Stimulated activated naive CD4-positive, alpha-beta T cell (primary cell): ENCODE results near the gene PPP2R5A.
"Not testable (repeated sequence)": the region's sequence is repeated elsewhere in the genome, so short reads cannot be mapped to it uniquely, and the experiment has no call there.

Experiments used
- DNase-seq, 6 experiments: peaks; one replicate each; lab custom pipeline; 2025; lab: John Stamatoyannopoulos, UW

PPP2R5A gene

DNA sequence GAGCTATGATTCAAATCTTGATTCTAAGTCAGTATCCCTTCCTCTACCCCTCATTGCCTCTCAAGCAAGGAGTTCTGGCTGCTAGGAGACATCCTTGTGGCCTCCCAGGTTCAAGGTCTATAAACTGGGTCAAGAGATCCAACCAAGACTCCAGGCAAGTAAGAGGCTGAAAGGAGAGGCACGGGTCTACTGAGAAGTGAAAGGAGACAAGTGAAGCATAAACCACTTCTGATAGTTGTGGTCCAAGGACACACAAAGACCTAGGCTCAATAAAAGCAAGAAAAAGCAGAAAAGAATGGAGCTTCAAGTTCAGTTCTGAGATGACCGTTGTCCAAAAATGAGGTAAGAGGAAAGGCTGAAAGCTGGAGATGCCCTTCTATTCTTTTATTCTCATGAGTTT is 17.8 kb upstream of the PPP2R5A start:
- DNase-seq, result no peak

DNA sequence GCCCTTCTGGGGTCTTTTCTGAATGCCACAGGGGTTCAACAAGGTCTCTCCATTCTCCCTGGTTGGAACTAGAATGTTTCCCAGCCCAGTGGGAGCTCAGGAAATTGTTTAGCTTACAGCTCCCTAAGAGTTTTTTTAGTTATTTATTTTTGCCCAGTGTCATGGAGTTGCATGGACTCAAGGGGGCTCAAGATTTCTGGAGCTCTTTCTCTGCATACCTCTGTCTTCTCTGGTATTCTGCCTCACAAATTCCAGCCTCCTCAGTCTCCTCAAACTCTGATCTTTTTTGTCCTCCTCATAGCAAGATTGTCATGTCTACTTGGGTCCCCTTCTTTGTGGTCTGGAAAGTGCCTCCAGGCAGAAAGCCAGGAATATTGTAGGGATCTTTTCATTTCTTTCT is 15.9 kb upstream of the PPP2R5A start:
- no peak for DNase-seq

DNA sequence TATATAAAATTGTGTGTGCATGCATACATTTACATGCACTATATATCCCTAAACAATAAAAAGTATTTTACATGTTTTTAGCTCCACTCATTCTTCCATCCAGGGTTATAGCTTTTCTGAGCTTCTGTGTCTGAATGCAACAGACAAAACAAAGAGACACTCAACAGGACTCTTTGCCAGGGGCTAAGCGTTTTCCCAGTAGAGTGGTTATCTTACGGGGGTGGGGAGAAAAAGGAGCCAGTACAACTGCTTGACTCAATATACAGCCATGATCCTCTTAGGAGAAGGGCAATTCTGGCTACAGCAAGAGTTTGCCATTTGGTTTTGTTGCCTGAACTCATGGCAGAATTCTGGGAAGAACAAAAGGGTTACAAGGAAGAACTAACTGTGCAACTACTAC is 14.6 kb upstream of the PPP2R5A start:
- no peak for DNase-seq

DNA sequence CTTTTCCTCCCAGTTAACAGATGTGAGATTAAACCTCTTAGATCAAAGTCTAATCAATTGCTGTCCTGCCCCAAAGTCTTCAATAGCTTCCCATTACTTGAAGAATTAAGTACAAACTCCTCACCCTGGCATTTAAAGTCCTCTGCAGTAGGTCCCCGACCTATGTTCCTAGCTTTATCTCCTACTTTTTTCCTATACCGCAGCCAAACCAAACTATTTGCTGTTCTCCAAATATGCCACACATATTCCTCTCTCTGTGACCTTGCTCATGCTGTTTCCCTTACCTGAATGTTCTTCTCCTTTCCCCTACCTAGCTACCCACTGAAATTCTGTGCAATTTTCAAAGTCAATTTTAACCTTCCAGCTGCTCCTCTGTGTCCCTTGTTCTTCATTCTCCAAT is 14.0 kb upstream of the PPP2R5A start:
- DNase-seq, result no peak

DNA sequence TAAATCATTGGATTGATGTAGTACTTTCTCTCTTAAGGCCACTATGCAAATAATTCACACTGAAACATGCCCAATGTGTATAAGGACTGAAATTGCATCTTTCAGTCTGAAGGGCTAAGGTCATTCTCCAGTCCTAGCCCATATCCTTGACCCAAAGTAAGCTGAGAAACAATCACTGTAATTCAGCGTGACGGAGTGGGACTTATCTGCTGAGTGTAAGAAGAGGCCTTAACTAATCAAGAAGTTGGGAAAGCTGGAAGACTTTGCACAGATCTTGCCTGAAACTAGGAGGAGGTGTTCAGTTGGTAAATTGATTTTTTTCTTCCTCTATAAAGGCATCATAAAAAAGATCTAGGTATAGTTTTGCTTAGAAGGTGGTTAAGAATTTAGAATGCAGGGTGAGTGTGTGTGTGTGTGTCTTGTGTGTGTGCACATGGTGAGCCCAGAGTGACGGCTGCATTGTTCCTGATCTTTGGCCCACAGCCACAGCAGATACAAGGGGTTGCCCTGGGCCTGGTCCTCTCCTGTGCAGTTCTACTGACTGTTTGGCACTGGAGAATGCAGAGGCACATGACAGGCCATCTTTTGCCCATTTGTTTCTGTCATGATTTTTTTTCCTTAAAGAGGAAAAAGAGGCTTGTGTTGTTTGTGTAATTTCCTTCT is 13.3 kb upstream of the PPP2R5A start:
- DNase-seq, result no peak

DNA sequence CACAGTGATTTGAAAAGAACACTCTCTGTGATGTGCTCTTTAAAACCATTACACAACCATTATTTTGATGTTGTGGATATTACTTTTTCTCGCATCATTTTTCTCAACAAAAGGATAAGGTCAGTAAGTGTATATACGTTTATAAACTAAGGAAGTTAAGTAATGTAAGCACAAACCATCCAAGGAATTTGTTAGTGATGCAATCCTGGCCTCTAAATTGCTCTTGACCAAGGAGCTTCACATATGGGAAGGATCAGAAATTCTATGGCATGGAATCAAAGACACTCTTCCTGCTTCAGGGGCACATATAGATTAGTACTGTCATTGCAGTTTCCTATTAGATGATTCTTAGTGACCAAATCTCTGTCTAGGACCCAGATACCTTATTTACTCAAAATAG is 3.6 kb upstream of the PPP2R5A start:
- DNase-seq, result no peak

DNA sequence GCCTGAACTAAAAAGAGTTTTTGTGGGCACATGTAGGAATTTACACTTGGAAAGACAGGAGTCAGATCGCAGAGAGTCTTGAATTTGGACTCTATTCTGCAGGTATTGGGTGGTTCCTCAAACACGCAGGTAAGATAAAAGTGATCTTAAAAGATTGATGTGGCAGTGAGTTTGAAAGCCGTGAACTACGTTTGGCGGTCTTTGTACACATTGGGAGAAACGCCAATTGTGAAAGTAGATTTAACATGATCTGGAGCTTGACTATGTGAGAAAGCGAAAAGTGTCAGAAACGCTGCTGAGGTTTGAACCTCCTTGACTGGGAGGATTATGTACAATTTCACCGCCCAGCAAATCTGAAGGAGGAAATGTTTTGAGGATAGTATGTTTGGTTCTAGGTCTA is 1.5 kb upstream of the PPP2R5A start:
- DNase-seq, result peak in 4 of 6 experiments; percentile 4 to 66 (median 52)

DNA sequence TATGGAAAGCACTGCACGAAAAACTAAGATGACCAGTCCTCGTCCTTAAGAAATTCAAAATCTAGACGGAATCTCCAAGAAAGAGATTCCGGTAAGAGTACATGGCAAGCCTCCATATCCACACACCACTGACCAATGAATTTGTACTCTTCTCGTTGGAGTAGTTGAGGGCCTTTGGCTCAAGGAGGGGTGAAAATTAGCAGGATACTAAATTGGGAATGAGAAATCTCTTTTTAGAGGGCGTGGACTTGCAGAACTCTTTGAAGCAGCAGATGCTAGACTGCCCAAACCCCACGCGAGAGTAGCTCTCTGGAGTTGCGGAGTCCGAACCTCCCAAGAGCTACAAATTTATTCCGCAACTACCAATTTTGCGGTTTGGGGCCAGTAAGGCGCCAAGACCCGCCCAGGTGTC is 872 bp upstream of the PPP2R5A start:
- DNase-seq, result no peak

DNA sequence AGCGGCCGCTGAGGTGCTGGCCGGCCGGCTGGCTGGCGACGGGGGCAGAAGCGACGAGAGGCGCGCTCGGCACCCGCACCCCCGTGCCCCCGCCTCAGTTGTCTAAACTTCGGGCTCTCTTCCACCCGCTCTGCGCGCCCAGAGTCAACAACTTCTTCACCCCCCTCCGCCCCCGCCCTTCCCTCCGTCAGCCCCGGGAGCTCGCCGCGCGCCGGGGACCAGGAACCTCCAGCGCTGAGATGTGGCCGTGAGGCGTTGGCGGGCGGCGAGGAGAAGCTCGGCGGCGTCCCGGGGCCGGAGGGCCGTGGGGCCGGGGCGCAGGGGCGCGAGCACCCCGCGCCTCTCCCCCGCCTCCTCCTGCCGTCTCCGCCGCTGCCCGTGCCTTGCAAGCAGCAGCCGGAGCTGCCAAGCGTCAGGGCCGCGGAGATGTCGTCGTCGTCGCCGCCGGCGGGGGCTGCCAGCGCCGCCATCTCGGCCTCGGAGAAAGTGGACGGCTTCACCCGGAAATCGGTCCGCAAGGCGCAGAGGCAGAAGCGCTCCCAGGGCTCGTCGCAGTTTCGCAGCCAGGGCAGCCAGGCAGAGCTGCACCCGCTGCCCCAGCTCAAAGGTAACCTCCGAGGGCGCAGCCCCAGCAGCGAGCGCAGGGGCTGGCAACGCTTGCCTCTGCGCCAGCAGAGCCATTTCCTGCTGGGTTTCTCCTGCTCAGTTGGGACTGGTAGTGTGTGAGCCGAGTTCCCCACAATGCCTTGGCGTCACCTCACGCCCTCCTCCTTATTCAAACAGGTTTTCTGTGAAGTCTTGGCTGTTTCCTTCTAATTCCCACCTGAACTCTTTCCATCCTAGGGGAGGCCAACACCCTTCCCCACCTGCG is 710 bp downstream of the PPP2R5A start:
- DNase-seq, result peak; percentile 58 to 91 (median 80)

DNA sequence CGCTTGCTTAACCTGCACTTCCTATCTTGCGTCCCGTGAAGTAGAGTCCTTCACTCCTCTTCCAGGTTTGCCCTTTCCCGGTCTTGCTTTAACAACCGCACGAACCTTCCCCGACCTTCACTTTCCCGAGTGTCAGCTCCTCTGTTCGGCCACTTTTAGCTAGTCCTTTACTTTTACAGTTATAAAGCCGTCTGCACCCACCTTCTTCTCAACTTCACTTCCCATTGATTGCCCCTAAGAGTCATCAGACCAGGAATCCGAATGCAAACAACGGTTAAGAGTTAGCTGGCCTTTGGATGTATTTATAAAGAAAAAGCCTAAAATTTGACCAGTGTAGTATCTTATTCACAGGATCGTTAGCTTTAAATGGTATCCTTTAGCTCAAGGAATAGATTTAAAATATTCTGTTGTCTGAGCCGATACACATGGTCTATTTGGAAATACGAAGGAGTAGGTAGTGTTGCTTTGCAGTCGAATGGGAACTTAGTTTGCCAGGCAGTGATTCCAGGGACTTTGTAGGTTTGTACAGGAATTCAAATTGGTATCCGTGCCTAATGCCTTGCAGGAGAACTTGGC is 1.4 kb downstream of the PPP2R5A start:
- peak in 1 of 6 experiments; percentile 39 for DNase-seq

DNA sequence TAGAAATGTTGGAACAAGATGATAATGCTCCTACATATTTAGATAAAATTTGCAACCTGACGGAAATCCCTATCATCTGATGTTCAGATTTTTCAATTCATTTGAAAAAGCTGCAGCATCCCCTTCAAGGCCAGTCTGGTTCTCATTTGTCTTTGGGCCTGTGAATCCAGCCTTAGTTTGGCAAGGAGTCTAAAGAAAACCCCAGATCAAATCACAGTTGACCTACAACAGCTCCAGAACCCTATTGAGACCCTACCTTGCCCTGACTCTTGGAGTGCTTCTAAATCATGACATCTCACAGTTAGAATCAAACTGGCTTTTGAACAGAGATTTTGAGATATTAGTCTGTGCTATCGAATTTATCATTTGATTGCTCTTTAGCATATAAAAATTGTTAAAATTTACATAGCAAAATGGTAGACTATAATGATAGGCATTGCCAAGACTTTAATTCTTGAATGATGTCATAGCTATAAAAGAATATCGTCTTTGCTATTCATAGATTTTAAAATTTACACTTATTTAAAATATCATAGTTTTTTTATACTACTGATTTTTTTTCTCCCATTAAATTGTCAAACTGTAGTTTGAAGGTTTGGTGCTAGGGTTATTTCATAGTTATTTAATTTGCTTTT is 2.2 kb downstream of the PPP2R5A start:
- no peak for DNase-seq

DNA sequence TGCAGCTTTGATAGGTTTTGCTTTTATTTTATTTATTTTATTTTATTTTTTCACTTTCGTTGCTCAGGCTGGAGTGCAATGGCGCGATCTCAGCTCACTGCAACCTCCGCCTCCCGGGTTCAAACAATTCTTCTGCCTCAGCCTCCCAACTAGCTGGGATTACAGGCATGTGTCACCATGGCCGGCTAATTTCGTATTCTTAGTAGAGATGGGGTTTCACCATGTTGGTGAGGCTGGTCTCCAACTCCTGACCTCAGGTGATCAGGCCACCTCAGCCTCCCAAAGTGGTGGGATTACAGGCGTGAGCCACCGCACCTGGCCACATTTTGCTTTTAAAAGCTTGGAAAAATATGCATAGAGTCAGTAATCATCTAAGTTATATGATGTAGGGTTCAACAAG is 2.8 kb downstream of the PPP2R5A start:
- DNase-seq, result not testable (repeated sequence)

DNA sequence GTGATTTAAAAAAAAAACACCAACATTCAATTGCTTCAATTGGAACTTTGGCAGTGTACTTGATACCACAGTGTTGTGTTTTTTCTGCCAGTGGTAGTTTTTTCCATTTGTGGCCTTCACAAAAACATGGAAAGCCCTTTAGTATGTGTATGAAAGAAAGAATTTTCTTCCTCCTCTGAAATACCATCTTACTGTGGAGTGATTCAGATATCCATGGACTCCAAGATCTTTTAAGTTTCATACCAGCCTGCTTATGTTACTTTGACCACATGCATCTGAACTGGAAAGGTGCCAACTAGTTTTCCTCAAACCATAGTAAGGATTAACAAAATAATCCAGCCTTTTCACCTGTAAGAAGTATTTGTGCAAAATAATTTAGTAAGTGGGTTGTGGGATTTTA is 3.4 kb downstream of the PPP2R5A start:
- DNase-seq, result no peak

DNA sequence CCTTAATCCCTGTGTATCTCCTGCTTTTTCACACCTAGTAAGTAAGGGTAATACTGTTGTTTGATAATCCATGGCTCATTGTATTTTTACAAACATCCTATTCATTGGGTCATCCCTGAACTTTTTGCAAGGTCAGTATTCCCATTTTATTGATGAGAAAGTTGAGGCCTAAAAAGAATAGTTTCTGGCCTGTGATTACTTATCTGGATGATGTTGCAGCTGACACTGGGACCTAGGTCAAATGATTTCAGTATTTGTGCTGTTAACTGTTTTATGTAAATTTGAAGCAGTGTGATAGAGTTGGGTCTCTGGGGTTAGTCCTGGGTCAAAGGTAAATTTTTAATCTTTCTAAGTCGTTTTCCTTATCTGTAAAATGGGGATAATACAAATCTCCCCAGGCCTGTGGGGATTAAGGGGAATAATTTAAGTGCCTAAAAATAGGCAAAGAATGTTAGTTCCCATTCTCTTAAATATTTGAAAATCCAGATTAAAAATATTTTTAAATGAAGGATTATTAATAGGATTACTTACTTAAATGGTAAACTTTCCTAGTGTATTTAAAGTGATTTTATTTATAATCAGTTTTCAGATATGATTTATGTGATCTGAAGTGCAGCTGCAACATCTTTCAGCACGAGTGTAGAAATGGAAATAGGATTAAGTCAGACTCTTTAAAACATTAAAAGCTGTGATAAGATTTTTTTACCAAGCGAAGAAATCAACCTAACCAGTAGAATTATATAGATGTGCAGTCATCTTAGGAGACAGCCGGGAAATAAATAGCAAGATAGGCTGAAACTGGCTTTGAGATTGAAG is 4.3 kb downstream of the PPP2R5A start:
- DNase-seq, result no peak

DNA sequence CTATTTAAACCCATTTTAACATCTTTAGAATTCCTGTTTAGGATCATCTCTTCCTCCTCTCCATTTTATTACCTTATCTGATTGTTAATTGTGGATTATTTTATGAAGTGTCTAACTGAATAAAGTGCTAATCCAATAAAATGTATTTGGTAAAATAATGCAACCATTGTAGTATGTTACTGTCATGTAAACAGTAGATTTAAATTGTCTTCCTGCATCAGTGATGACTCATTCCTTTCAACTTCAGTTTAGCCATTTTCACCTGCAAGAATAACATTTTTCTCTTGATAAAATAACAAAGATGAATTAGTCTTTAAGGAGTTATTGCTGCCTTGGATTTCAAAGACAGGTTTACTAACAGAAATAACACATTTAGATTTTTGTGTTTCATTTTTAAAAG is 5.4 kb downstream of the PPP2R5A start:
- no peak for DNase-seq

DNA sequence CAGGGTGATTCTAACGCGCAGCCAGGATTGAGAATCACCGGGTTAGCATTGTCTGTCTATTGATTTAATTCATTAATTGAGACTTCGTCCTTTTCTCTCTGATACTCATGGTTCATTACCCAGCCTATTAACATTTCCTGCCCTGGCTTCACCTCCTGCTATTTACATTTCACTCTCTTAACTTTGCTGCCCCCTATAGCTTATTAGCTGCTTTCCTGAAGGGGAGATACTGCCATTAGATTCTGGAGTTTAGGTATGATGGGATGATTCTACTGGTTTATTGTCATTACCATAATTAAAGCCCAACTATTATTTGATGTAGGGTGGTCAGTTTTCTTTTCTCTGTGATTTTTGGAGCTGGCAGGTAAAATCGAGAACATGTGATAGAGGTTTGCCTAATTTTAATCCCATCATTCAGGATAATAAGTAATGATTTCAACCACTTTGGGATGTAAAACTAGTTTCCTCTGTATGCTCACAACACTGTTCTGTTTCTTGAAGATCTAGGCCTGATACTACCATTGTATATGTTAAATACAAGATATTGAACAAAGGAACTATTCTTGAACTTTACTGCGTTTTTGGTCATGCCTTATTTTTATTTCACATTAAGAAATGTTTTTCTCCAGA is 6.4 kb downstream of the PPP2R5A start:
- peak in 3 of 6 experiments; percentile 9 to 47 (median 44) for DNase-seq

DNA sequence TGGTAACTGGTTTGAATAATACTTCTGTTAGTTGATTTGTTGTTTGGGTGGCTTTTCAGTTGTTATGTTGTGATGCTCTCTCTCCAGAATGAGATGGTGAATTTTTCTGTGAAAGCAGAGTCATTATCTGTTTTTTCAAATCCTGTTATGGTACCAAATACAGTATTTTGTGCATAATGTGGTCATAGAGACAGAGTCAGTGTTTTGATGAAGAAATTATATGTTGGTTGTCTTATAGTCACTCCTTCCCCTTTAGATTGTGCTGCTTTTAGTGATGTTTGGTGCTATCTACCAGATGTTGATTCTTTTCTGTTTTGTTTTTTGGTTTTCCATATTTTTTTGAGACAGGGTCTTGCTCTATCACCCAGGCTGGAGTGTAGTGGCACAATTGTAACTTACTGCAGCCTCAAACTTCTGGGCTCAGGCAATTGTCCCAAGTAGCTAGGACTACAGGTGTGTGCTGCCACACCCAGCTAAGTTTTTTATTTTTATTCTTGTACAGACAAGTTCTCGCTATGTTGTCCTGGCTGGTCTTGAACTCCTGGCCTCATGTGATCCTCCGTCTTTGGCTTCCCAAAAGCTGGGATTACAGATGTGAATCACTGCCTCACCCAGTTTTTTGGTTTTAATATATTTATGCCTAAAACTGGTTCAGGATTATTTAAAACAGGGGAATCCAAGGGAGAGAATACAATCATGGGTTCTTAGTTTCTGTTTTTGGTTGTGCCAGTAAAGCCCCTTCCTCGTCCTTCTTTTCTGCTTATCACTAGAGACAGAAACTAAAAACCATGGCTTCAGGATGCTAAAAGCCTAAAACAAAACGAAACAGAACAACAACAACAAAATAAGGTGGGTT is 7.3 kb downstream of the PPP2R5A start:
- no peak for DNase-seq

DNA sequence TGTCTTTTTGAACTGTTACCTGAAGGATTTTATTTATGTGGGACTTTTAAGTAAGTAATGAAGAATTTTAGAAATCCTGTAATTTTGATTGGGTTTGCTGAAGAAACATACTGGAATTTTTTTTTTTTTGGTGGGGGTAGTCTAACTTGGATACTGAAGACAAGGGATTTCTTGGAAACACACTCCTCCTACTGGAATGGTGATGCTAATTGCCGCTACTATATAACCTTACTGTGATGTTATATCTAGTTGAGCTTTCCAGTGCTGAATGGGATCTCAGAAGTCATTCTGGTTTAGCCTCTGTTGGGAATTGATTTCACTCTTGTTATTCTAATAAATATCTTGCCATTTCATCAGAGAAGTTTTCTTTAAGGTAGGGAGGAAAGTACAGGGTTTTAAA is 8.4 kb downstream of the PPP2R5A start:
- no peak for DNase-seq

DNA sequence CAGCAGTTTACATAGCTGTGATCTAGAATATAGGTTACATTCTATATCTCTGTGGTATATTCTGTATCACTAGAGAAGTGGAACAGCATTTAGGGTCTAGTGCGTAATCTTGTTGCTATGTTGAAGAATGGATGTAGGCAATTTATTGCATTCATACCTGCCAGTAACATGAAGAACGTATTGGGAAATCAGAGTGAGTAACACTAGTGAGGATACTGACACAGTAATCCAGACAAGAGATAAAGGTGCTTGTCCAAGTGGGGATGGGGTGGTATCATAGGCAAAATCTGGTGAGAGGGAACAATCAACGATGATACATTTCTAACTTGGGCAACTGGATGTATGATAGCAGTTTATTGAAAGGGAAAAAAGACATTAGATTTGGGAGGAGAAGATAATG is 9.8 kb downstream of the PPP2R5A start:
- no peak for DNase-seq

DNA sequence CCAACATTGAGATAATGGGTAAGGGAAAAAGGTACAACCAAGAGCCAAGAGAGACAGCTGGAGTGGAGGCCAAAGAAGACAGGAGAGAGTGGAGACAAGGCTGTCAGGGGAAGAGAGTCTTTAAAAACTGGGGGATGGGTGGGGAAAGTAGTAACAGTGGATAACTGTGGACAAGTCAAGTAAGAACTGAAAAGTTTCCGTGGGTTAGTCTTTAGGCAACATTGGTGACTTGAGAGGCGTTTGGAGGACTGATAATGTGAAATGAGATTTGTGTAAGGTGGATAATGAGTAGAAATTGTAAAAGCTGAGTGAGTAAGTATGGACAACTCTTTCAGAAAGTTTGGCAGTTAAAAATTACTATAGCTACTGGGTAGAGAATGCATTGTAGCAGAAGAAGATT is 10.4 kb downstream of the PPP2R5A start:
- DNase-seq, result no peak
